Gastroesophageal sphincter (tissue), 4 donors: ENCODE results near the gene GZMH. TPM values are rescaled to one million over a fixed set of nuclear protein-coding genes. Genes with fewer than 3 reads are reported as not detected.
"Not testable (repeated sequence)": the region's sequence is repeated elsewhere in the genome, so short reads cannot be mapped to it uniquely, and the experiment has no call there.

Experiments used
- ATAC-seq: fragments of 150-250 bp; one replicate; pipeline ENCODE4 v1.9.1; 2016; ENCODE audit warnings: mild to moderate bottlenecking, moderate library complexity
- H3K27ac ChIP-seq, 4 donors: fragments of 200-600 bp; sonication (generic) in 3 of 4; 1 replicate in 3 of 4; 2 replicates in 1 of 4; pipeline ENCODE4 v1.5.1; 2016 to 2019
- H3K27me3 ChIP-seq: fragments of 200-600 bp; sonication (generic); one replicate; pipeline ENCODE4 v1.5.1; 2019
- H3K36me3 ChIP-seq, 2 donors: fragments of 200-600 bp; sonication (generic); one replicate each; pipeline ENCODE4 v1.5.1; 2019; ENCODE audit warnings: control low read depth in 1 of 2
- H3K4me1 ChIP-seq, 3 donors: fragments of 200-600 bp; sonication (generic); 1 replicate in 2 of 3; 2 replicates in 1 of 3; pipeline ENCODE4 v1.5.1; 2016 to 2019; ENCODE audit warnings: control low read depth in 2 of 3
- H3K4me3 ChIP-seq, 2 donors: fragments of 200-600 bp; sonication (generic); one replicate each; pipeline ENCODE4 v1.5.1; 2019; ENCODE audit warnings: mild to moderate bottlenecking in 1 of 2, moderate library complexity in 1 of 2
- H3K9me3 ChIP-seq, 3 donors: fragments of 200-600 bp; sonication (generic); one replicate each; pipeline ENCODE4 v1.5.1; 2017 to 2019; ENCODE audit warnings: control low read depth in 2 of 3
- EP300 ChIP-seq: sonication (generic); formaldehyde crosslinking; IDR thresholded peaks from one replicate; pipeline ENCODE4 v1.6.1; 2017; ENCODE audit warnings: antibody characterized with exemption, mild to moderate bottlenecking
- POLR2A ChIP-seq, 2 donors: fragments of 450-650 bp; IDR thresholded peaks; one replicate each; pipeline ENCODE4 v1.6.1; 2017; ENCODE audit warnings: antibody characterized with exemption in 2 of 2, mild to moderate bottlenecking in 2 of 2, moderate library complexity in 1 of 2
- POLR2AphosphoS5 ChIP-seq: sonication (generic); formaldehyde crosslinking; IDR thresholded peaks from one replicate; pipeline ENCODE4 v1.6.1; 2017; ENCODE audit warnings: antibody characterized with exemption
- WGBS, 2 donors: methylation state at CpG; one replicate each; pipeline ENCODE4 v1.1.5; 2018; ENCODE audit warnings: low coverage in 1 of 2; 5-methylcytosine and 5-hydroxymethylcytosine counted together
- total RNA-seq, 4 donors: library from RNA; depleted of rRNA; stranded (reverse); fragments of >200 nt; gene quantifications; one replicate each; pipeline ENCODE4 v1.1.0, GENCODE V29; 2016
- TF ChIP-seq, protein P1 (sequence below), 4 experiments: fragments of 200-600 bp in 2 of 4; fragments of 450-650 bp in 2 of 4; sonication (generic) in 1 of 4; IDR thresholded peaks; one replicate each; pipeline ENCODE4 v1.5.1; 2017 to 2019; ENCODE audit warnings: antibody characterized with exemption in 4 of 4, mild to moderate bottlenecking in 2 of 4, moderate library complexity in 2 of 4

Gene GZMH, protein sequence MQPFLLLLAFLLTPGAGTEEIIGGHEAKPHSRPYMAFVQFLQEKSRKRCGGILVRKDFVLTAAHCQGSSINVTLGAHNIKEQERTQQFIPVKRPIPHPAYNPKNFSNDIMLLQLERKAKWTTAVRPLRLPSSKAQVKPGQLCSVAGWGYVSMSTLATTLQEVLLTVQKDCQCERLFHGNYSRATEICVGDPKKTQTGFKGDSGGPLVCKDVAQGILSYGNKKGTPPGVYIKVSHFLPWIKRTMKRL
- total RNA-seq, result under 1 TPM in 1 of 4 donors, not detected in 3; 0.81 TPM

DNA sequence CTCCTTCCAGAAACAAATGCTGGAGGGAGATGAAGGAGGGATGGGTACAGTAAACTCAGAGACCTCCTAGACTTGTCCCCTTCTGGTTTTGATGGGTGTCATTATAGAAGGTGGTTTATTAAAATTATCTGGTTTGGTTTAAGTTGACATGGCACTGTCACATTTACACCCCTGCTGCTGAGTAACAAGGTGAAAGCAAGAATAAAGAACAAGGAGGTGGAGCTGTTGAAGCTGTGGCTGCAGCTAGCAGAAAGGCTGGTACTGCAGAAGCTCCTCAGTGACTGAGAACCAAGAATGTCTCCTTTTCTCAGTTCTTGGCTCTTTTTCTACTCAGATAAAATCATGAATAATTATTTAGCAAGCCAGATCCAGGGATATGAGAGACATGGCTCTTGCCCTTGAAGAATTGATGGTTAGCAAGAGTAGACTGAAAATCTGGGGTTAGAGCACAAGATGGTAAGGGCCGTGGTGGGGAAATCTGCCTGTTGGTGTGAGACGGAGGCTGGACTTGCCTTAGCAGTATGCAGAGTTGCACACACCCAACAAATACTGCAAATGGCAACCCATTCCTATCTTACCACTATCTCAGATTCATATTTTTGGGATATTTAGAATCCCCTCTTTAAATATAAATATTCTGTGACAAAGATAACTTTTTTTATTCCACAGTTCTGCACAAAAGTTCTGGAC is at the start of gene GZMH:
TSS of gene GZMH (minus strand) at position 31 of the 690 bp plus-strand sequence. CDS start 72 bp downstream, outside the sequence.
- Histone ChIP-seq H3K27me3 (peaks cover 6% of the 10 kb centered on the region), H3K27ac (no peak within 1 kb of the TSS), H3K9me3 (peaks cover 0 to 6% (median 0%) of the 10 kb centered on the region in 3 donors), H3K36me3 (no peaks in the 10 kb centered on the region), H3K4me3 (no peak within 1 kb of the TSS), H3K4me1 (no peaks in the 10 kb centered on the region)
- 78 to 80% methylated on average over 2 of the region's 2 CpGs for WGBS, 2 donors
- TF ChIP-seq POLR2AphosphoS5 (no peak), EP300 (no peak), POLR2A (IDR thresholded peaks at IDR 0.05) (no peak)
- TF ChIP-seq, protein P1, sequence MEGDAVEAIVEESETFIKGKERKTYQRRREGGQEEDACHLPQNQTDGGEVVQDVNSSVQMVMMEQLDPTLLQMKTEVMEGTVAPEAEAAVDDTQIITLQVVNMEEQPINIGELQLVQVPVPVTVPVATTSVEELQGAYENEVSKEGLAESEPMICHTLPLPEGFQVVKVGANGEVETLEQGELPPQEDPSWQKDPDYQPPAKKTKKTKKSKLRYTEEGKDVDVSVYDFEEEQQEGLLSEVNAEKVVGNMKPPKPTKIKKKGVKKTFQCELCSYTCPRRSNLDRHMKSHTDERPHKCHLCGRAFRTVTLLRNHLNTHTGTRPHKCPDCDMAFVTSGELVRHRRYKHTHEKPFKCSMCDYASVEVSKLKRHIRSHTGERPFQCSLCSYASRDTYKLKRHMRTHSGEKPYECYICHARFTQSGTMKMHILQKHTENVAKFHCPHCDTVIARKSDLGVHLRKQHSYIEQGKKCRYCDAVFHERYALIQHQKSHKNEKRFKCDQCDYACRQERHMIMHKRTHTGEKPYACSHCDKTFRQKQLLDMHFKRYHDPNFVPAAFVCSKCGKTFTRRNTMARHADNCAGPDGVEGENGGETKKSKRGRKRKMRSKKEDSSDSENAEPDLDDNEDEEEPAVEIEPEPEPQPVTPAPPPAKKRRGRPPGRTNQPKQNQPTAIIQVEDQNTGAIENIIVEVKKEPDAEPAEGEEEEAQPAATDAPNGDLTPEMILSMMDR (IDR thresholded peaks at IDR 0.05), result no peak
- no peak for ATAC-seq

DNA sequence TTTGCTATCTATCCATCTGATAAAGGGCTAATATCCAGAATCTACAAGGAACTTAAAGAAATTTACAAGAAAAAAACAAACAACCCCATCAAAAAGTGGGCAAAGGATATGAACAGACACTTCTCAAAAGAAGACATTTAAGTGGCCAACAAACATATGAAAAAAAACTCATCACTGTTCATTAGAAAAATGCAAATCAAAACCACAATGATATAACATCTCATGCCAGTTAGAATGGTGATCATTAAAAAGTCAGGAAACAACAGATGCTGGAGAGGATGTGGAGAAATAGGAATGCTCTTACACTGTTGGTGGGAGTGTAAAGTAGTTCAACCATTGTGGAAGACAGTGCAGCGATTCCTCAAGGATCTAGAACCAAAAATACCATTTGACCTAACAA is 38.9 kb upstream of the GZMH start:
- H3K27ac ChIP-seq, H3K4me1 ChIP-seq, ATAC-seq, H3K36me3 ChIP-seq, H3K27me3 ChIP-seq, H3K4me3 ChIP-seq: not testable (repeated sequence)
- H3K9me3 ChIP-seq, result peaks cover 0 to 10% (median 0%) of the 10 kb centered on the region in 3 donors
- 70 to 71% methylated on average over 1 of the region's 1 CpG for WGBS, 2 donors

DNA sequence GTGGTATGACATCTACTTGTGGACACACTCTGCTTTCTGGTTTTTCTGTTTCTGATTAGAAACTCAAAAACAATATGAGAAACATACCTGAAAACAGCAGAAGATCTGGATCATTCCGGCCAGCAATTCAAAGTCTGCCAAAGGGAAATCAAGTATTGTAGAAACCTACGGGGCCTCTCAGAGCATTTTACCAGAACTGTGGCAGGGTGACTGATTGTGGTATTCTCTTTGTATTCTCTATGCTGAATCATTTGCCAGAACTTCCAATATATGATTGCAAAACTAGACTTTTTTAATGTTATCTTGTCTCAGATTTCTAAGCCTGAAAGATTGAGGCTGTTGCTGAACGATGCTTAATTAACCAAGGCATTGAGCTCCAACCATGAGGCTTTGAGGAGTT is 30.4 kb upstream of the GZMH start:
- H3K27me3 ChIP-seq, result no peaks in the 10 kb centered on the region
- H3K4me3 ChIP-seq, result no peak overlapping the region
- no peaks in the 10 kb centered on the region for H3K36me3 ChIP-seq
- WGBS, 2 donors, result 63 to 87% methylated on average over 3 of the region's 3 CpGs
- no peaks in the 10 kb centered on the region for H3K9me3 ChIP-seq
- no peak overlapping the region for H3K27ac ChIP-seq
- no peaks in the 10 kb centered on the region for H3K4me1 ChIP-seq
- ATAC-seq, result no peak
- TF ChIP-seq, protein P1 (IDR thresholded peaks at IDR 0.05), result no peak
- TF ChIP-seq POLR2A (IDR thresholded peaks at IDR 0.05) (no peak), POLR2AphosphoS5 (no peak), EP300 (no peak)

DNA sequence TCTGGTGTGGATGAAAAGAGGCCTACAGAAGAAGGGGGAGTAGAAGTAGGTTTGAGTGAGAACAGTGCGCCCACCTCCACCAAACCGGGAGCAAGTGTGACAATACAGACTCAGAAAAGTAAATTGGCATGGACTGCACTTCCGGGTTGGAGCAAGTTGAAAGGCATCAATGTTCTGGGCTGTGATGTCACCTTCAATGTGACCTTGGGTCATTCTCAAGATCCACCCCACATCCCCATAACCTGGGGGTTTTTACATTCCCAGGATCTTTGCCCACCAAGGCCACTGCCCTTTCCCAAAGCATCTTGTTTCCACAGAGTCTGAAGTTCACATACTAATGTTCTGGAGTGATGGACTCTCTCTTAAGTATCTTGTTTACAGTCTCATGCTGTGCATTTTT is 29.8 kb upstream of the GZMH start:
- Histone ChIP-seq H3K36me3 (no peaks in the 10 kb centered on the region), H3K9me3 (no peaks in the 10 kb centered on the region), H3K4me3 (no peak overlapping the region), H3K4me1 (no peaks in the 10 kb centered on the region), H3K27ac (no peak overlapping the region), H3K27me3 (no peaks in the 10 kb centered on the region)
- ATAC-seq, result no peak
- TF ChIP-seq POLR2A (IDR thresholded peaks at IDR 0.05) (no peak), EP300 (no peak), POLR2AphosphoS5 (no peak)
- TF ChIP-seq, protein P1 (IDR thresholded peaks at IDR 0.05), result no peak
- WGBS, 2 donors, result 78 to 100% methylated on average over 1 to 3 of the region's 3 CpGs

DNA sequence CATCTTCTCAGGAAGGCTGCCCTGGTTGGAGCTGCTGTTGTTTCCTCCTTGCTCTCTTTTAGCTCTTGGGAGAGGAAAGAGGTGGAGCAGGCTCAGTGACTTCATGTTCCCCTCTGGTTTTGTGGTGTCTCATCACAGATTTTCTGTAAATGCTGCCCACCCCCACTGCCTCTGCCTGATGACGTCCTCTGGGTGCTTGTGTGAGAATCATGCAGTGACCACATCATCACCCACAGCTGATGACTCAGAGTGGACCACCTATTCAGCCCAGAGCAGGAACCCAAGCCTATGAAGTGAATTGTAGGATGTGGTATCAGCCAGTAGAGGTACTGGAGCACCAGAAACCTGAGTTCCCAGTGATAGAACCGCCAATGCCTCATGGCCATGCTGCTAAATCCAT is 24.7 kb upstream of the GZMH start, which contains the start of gene GZMB:
TSS of gene GZMB (minus strand) at position 33 of the 400 bp plus-strand sequence. CDS start at position 3, 30 bp downstream.
- H3K36me3 ChIP-seq, result no peaks in the 10 kb centered on the region
- no peak for TF ChIP-seq EP300
- TF ChIP-seq POLR2A (IDR thresholded peaks at IDR 0.05), result no peak
- 50% methylated on average over 1 of the region's 2 CpGs; no CpG with 5 or more reads in 1 of the 2 donors for WGBS, 2 donors
- no peak for ATAC-seq
- no peaks in the 10 kb centered on the region for H3K4me1 ChIP-seq
- no peaks in the 10 kb centered on the region for H3K27me3 ChIP-seq
- H3K4me3 ChIP-seq, result no peak within 1 kb of the TSS
- H3K27ac ChIP-seq, result no peak within 1 kb of the TSS
- no peaks in the 10 kb centered on the region for H3K9me3 ChIP-seq

DNA sequence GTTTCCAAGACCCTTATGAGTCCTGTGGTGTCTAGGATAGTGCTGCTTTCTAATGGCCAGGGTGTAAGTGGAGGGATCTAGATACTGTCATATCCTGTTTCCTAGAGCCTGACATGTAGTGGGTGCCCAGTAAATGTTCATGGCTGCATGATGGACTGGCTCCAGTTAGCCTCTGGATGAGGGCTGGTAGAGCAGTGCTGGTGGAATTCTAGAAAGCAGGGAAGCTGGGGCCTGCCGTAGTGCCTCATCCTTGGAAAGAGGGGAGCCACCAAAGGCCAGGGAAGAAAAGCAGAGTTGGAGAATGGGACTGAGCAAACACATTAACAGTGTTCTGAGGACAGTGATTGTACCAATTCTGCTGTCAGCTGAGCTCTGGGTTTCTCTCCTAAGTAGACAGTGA is 23.9 kb upstream of the GZMH start:
- TF ChIP-seq POLR2A (IDR thresholded peaks at IDR 0.05) (no peak), EP300 (no peak), POLR2AphosphoS5 (no peak)
- TF ChIP-seq, protein P1 (IDR thresholded peaks at IDR 0.05), result no peak
- no peaks in the 10 kb centered on the region for H3K27me3 ChIP-seq
- H3K4me3 ChIP-seq, result no peak overlapping the region
- ATAC-seq, result no peak
- WGBS, 2 donors, result 67% methylated on average over 1 of the region's 1 CpG; no CpG with 5 or more reads in 1 of the 2 donors
- no peaks in the 10 kb centered on the region for H3K9me3 ChIP-seq
- no peaks in the 10 kb centered on the region for H3K36me3 ChIP-seq
- no peaks in the 10 kb centered on the region for H3K4me1 ChIP-seq
- H3K27ac ChIP-seq, result no peak overlapping the region
